ENCODE results near the gene CIAO3. TPM values are rescaled to one million over a fixed set of nuclear protein-coding genes. Genes with fewer than 3 reads are reported as not detected.

The CIAO3 gene
- total RNA-seq = 10 to 100 TPM; 19.4 to 33.3 (median 30.2) TPM

GRCh38 chr16:740764-741505, at the start of gene CIAO3:
TSS of gene CIAO3 (minus strand) at chr16:740997. CDS start at chr16:740985, 12 bp downstream.
- Histone ChIP-seq H3K36me3 (peaks cover 15 to 35% (median 24%) of the 10 kb centered on the region in 4 donors), H3K4me3 (peak within 1 kb of the TSS; percentile 67 to 96 (median 88)), H3K9me3 (no peaks in the 10 kb centered on the region), H3K4me1 (peaks cover 14 to 21% (median 18%) of the 10 kb centered on the region in 4 donors), H3K27me3 (peaks cover 0 to 34% (median 0%) of the 10 kb centered on the region in 4 donors), H3K27ac (replicated peaks in 1 of 4) (peak within 1 kb of the TSS; percentile 71 to 78 (median 72))
- TF ChIP-seq POLR2A (IDR thresholded peaks at IDR 0.05; ENCODE audit: low read depth) (peak; percentile 68), EP300 (IDR thresholded peaks at IDR 0.05) (no peak), POLR2AphosphoS5 (IDR thresholded peaks at IDR 0.05) (peak; percentile 96 to 100)
- TF ChIP-seq, protein P1, sequence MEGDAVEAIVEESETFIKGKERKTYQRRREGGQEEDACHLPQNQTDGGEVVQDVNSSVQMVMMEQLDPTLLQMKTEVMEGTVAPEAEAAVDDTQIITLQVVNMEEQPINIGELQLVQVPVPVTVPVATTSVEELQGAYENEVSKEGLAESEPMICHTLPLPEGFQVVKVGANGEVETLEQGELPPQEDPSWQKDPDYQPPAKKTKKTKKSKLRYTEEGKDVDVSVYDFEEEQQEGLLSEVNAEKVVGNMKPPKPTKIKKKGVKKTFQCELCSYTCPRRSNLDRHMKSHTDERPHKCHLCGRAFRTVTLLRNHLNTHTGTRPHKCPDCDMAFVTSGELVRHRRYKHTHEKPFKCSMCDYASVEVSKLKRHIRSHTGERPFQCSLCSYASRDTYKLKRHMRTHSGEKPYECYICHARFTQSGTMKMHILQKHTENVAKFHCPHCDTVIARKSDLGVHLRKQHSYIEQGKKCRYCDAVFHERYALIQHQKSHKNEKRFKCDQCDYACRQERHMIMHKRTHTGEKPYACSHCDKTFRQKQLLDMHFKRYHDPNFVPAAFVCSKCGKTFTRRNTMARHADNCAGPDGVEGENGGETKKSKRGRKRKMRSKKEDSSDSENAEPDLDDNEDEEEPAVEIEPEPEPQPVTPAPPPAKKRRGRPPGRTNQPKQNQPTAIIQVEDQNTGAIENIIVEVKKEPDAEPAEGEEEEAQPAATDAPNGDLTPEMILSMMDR (IDR thresholded peaks at IDR 0.05) = peak; percentile 98 to 99 (median 99)
- DNase-seq (ENCODE audit: extremely low spot score) = peak; percentile 94
- intact Hi-C loops (cut with DNase I) = no loop called here
- 1% methylated on average over 17 of the region's 79 CpGs for WGBS

DNA sequence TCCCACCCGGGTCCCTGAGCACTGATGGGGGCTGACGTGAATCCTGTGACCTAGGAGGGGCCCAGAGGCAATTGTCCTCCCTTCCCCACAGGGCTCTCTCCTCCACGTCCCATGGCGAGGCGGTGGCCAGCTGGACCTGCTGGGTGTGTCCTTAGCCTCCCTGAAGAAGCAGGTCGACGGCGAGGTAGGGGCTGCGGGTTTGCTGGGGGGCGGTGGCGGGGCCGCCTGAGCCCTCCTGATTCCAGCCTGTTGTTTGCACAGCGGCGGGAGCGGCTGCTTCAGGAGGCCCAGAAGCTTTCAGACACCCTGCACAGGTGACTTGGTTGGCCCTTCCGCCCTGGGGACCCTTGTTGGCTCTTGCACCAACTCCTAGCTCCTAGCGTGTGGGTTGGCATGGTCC, 49.3 kb upstream of the CIAO3 start:
- peaks cover 23 to 38% (median 28%) of the 10 kb centered on the region in 4 donors for H3K4me1 ChIP-seq
- intact Hi-C loops (cut with DNase I) = no loop called here
- no peak overlapping the region for H3K27ac ChIP-seq (replicated peaks in 1 of 4)
- no peaks in the 10 kb centered on the region for H3K9me3 ChIP-seq
- H3K27me3 ChIP-seq = no peaks in the 10 kb centered on the region
- TF ChIP-seq POLR2A (IDR thresholded peaks at IDR 0.05; ENCODE audit: low read depth) (no peak), POLR2AphosphoS5 (IDR thresholded peaks at IDR 0.05) (no peak), EP300 (IDR thresholded peaks at IDR 0.05) (no peak)
- TF ChIP-seq, protein P1 (IDR thresholded peaks at IDR 0.05) = no peak
- peaks cover 0 to 43% (median 25%) of the 10 kb centered on the region in 4 donors for H3K36me3 ChIP-seq
- WGBS = 94% methylated on average over 7 of the region's 17 CpGs
- no peak for DNase-seq (ENCODE audit: extremely low spot score)
- H3K4me3 ChIP-seq = no peak overlapping the region

DNA sequence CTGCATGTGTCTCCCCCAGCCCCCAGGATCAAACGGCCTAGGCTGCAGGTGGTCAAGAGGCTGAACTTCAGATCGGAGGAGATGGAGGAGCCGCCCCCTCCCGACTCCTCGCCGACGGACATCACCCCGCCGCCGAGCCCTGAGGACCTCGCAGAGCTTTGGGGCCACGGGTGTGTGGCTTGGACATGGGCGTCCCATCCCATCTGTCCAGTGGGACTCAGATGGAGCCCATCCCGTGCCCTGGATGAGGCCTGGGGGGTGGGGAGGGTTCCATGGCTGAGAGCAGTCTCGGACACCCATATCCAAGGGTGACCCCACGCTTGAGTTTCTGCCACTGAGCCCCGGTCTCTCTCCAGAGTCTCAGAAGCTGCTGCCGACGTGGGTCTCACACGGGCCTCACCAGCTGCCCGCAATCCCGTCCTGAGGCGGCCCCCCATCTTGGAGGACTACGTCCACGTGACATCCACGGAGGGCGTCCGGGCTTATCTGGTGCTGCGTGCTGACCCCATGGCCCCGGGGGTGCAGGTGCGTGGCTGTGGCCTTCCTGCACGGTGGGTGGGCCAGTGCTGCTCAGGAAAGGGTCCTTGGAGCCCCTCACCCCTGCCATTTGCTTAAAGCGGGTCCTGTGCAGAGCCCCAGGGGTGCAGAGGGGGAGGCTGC, 48.5 kb upstream of the CIAO3 start:
- intact Hi-C loops (cut with DNase I) = no loop called here
- TF ChIP-seq POLR2A (IDR thresholded peaks at IDR 0.05; ENCODE audit: low read depth) (no peak), EP300 (IDR thresholded peaks at IDR 0.05) (no peak), POLR2AphosphoS5 (IDR thresholded peaks at IDR 0.05) (no peak)
- TF ChIP-seq, protein P1 (IDR thresholded peaks at IDR 0.05) = no peak
- Histone ChIP-seq H3K27me3 (no peaks in the 10 kb centered on the region), H3K4me1 (peaks cover 23 to 38% (median 28%) of the 10 kb centered on the region in 4 donors), H3K27ac (replicated peaks in 1 of 4) (peak overlapping the region in 1 of 4 donors; percentile 67), H3K4me3 (peak overlapping the region; percentile 86 to 99 (median 96)), H3K9me3 (no peaks in the 10 kb centered on the region), H3K36me3 (peaks cover 0 to 43% (median 25%) of the 10 kb centered on the region in 4 donors)
- 92% methylated on average over 10 of the region's 33 CpGs for WGBS
- DNase-seq (ENCODE audit: extremely low spot score) = no peak

DNA sequence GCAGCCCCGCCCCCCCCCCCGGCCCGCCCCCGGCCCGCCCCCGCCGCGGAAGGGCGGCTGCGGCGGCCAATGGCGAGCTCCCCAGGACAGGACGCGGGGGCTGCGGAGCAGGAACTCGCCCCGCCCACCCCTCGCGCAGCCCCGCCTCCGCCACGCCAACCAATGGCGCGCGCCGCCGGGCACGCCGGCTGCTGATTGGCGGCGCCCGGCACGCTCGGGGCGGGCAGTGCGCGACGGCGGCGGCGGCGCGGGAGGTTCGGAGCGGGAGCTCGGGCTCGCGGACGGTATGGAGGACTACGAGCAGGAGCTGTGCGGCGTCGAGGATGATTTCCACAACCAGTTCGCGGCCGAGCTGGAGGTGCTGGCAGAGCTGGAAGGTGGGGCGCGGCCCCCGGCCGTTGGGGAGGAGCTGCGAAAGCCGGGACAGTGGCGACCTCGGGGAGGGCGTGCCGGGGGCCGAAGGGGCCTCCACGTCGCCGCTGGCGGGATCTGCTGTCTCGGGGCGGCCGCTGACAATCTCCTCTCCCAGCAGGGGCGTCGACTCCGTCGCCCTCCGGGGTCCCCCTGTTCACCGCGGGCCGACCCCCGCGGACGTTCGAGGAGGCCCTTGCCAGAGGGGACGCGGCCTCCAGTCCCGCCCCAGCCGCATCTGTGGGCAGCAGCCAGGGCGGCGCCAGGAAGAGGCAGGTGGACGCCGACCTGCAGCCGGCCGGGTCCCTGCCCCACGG, 47.8 kb upstream of the CIAO3 start, which contains the start of gene CHTF18:
TSS of gene CHTF18 (plus strand) at position 222 of the 728 bp plus-strand sequence. CDS start at position 287, 65 bp downstream.
- TF ChIP-seq, protein P1 (IDR thresholded peaks at IDR 0.05) = no peak
- TF ChIP-seq EP300 (IDR thresholded peaks at IDR 0.05) (no peak), POLR2AphosphoS5 (IDR thresholded peaks at IDR 0.05) (no peak), POLR2A (IDR thresholded peaks at IDR 0.05; ENCODE audit: low read depth) (no peak)

More for the DNA sequence above, 47.8 kb upstream of the CIAO3 start, which contains the start of gene CHTF18:
- peak within 1 kb of the TSS; percentile 86 to 99 (median 96) for H3K4me3 ChIP-seq
- H3K9me3 ChIP-seq = no peaks in the 10 kb centered on the region
- intact Hi-C loops (cut with DNase I) = no loop called here
- peaks cover 0 to 4% (median 0%) of the 10 kb centered on the region in 4 donors for H3K27me3 ChIP-seq
- H3K27ac ChIP-seq (replicated peaks in 1 of 4) = peak within 1 kb of the TSS; percentile 68 to 84 (median 80)
- WGBS = no CpG with 5 or more reads among the region's 97 CpGs
- DNase-seq (ENCODE audit: extremely low spot score) = peak; percentile 98
- H3K36me3 ChIP-seq = peaks cover 0 to 43% (median 23%) of the 10 kb centered on the region in 4 donors
- peaks cover 23 to 45% (median 34%) of the 10 kb centered on the region in 4 donors for H3K4me1 ChIP-seq

Data from esophagus muscularis mucosa (tissue), 4 donors.